ENCODE measurements around the gene ZNF362. TPM values are rescaled to one million over a fixed set of nuclear protein-coding genes. Genes with fewer than 3 reads are reported as not detected.

Gene ZNF362
- total and polyA plus RNA-seq, 2 of the 13 experiments (the other 11 are each of a cell fraction or from before 2014, with no cell fraction given) = 8.3 to 14.2 TPM

- intact Hi-C loops (cut with micrococcal nuclease; ENCODE audit: unreplicated experiment) = no loop called here
- ChIA-PET CTCF (ENCODE audit: low intra/inter-chr PET ratio, low total read pairs) (no interaction called here), POLR2A (interaction anchor here (5.4 kb wide), 1 partner anchor 13 kb away, joined by 29 read pairs; no protein-coding TSS in a partner anchor)
- peaks cover 98% of the 10 kb centered on the region for H3K4me1 ChIP-seq (ENCODE audit: insufficient read depth, low read length)
- TF ChIP-seq SSRP1 (CRISPR knock-in tag; IDR thresholded peaks at IDR 0.05) (0 out of 2 replicates have a peak, but pooled peaks have one; percentile 64), HOMEZ (CRISPR knock-in tag; IDR thresholded peaks at IDR 0.05; ENCODE audit: low read depth) (no peak)
- no peaks in the 10 kb centered on the region for H3K9me3 ChIP-seq (ENCODE audit: low read length)
- H3K4me3 ChIP-seq (replicated peaks in 1 of 3; ENCODE audit: insufficient read depth in 1 of 3, low read depth in 2 of 3, low read length in 3 of 3) = no peak overlapping the region
- peaks cover 85% of the 10 kb centered on the region for H4K20me1 ChIP-seq (ENCODE audit: insufficient read depth, low read length)
- ATAC-seq = no peak
- FAIRE-seq = no peak
- WGBS (ENCODE audit: low lambda C conversion rate) = 86% methylated on average over 6 of the region's 6 CpGs
- DNase-seq (ENCODE audit: low spot score) = no peak
- peaks cover 8 to 24% of the 10 kb centered on the region in 2 experiments for H3K36me3 ChIP-seq (replicated peaks in 1 of 2; ENCODE audit: control insufficient read depth in 1 of 2, insufficient read depth in 2 of 2, low read length in 2 of 2)
- H3K9ac ChIP-seq (ENCODE audit: insufficient read depth, low read depth, low read length) = no peak overlapping the region
- BruUV-seq (replicated peaks) = TSS peak; percentile 7
- in situ Hi-C loops (cut with HindIII; ENCODE audit: extremely low pct_ligation_motif_present, low pct_unique_long_range_greater_than_20kb) = no loop called here
- H2AFZ ChIP-seq (ENCODE audit: low read length) = no peak overlapping the region
- H3K27ac ChIP-seq (ENCODE audit: extremely low read length, insufficient read depth, low read length) = no peak overlapping the region
- H3K27me3 ChIP-seq (ENCODE audit: control insufficient read depth in 1 of 2, insufficient read depth in 2 of 2, low read length in 2 of 2) = no peaks in the 10 kb centered on the region
- H3K4me2 ChIP-seq (ENCODE audit: low read depth, low read length) = no peak overlapping the region
- H3K79me2 ChIP-seq (ENCODE audit: insufficient read depth, low read length) = peaks cover 89% of the 10 kb centered on the region
Measured at GRCh38 chr1:33337441-33337840, 81.1 kb downstream of the ZNF362 start.

- in situ Hi-C loops (cut with HindIII; ENCODE audit: extremely low pct_ligation_motif_present, low pct_unique_long_range_greater_than_20kb) (no loop called here), intact Hi-C loops (cut with micrococcal nuclease; ENCODE audit: unreplicated experiment) (no loop called here)
- ChIA-PET CTCF (ENCODE audit: low intra/inter-chr PET ratio, low total read pairs) (no interaction called here), POLR2A (interaction anchor here (0.6 to 5.4 kb wide), 6 partner anchors 9 to 211 kb away, joined by 3 to 29 read pairs (median 4); partner anchors contain the start of gene A3GALT2)
- Histone ChIP-seq H2AFZ (ENCODE audit: low read length) (no peak overlapping the region), H3K27me3 (ENCODE audit: control insufficient read depth in 1 of 2, insufficient read depth in 2 of 2, low read length in 2 of 2) (no peaks in the 10 kb centered on the region), H4K20me1 (ENCODE audit: insufficient read depth, low read length) (peaks cover 83% of the 10 kb centered on the region), H3K4me1 (ENCODE audit: insufficient read depth, low read length) (peaks cover 98% of the 10 kb centered on the region), H3K27ac (ENCODE audit: extremely low read length, insufficient read depth, low read length) (peak overlapping the region; percentile 49), H3K4me2 (ENCODE audit: low read depth, low read length) (peak overlapping the region; percentile 49; the same call in 1 of the 2 replicates), H3K9ac (ENCODE audit: insufficient read depth, low read depth, low read length) (no peak overlapping the region), H3K79me2 (ENCODE audit: insufficient read depth, low read length) (peaks cover 87% of the 10 kb centered on the region), H3K4me3 (replicated peaks in 1 of 3; ENCODE audit: insufficient read depth in 1 of 3, low read depth in 2 of 3, low read length in 3 of 3) (no peak overlapping the region), H3K36me3 (replicated peaks in 1 of 2; ENCODE audit: control insufficient read depth in 1 of 2, insufficient read depth in 2 of 2, low read length in 2 of 2) (peaks cover 4 to 18% of the 10 kb centered on the region in 2 experiments), H3K9me3 (ENCODE audit: low read length) (no peaks in the 10 kb centered on the region)
- DNase-seq (ENCODE audit: low spot score) (peak; percentile 52), ATAC-seq (no peak), FAIRE-seq (no peak)
- WGBS (ENCODE audit: low lambda C conversion rate) = 26% methylated on average over 1 of the region's 1 CpG
- TF ChIP-seq LBX2 (CRISPR knock-in tag; IDR thresholded peaks at IDR 0.05; ENCODE audit: borderline replicate concordance) = no peak
- TF ChIP-seq ZNF652 (CRISPR knock-in tag; IDR thresholded peaks at IDR 0.05; ENCODE audit: borderline replicate concordance, low read depth) = no peak
- no peak for TF ChIP-seq PRPF4 (IDR thresholded peaks at IDR 0.05; ENCODE audit: low read depth, low read length, poor library complexity, severe bottlenecking)
- no peak for TF ChIP-seq AFF4 (CRISPR knock-in tag; IDR thresholded peaks at IDR 0.05)
- TF ChIP-seq ZKSCAN1 (IDR thresholded peaks at IDR 0.05; ENCODE audit: low read length) = no peak
- TF ChIP-seq RBM22 (optimal IDR thresholded peaks at IDR 0.05; ENCODE audit: low read length) = peak; percentile 3
- no TSS peak for BruUV-seq (replicated peaks)
Measured at GRCh38 chr1:33338048-33338439, 81.8 kb downstream of the ZNF362 start.

Measured in HepG2 (cell line).